ENCODE data around the gene CFAP90. TPM values are rescaled to one million over a fixed set of nuclear protein-coding genes. Genes with fewer than 3 reads are reported as not detected.

CFAP90 gene
- total and polyA plus RNA-seq, 12 donors, result 0.03 to 0.26 TPM; not detected in 10

DNA sequence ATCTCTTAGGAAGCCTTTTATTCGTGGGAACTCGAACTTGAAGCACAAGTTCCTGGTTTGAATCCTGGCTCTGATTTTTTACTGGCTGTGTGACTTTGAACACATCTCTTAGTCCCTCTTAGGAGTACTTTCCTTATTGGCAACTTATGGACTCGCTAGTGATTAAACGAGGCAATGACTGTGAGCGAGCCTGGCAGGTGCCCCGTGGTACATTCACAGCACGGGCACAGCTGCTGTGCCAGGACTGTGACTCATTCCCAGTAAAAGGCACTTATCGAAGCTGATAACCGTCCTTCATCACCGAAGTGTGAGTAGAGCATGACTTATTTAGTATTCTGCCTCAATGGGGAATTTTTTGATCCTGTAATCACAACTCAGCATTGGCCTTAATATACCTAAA is 22.7 kb downstream of the CFAP90 start:
- intact Hi-C loops (cut with DNase I), result no loop called here
- Histone ChIP-seq H3K27ac (no peak overlapping the region), H3K9me3 (no peaks in the 10 kb centered on the region), H3K27me3 (peaks cover 0 to 23% (median 9%) of the 10 kb centered on the region in 7 donors), H3K4me3 (no peak overlapping the region), H3K4me1 (peaks cover 0 to 9% (median 0%) of the 10 kb centered on the region in 9 donors), H3K36me3 (no peaks in the 10 kb centered on the region)
- peak; percentile 55 to 97 (median 90) for ATAC-seq
- 39 to 51% methylated on average over 10 of the region's 10 CpGs for WGBS, 2 donors
- TF ChIP-seq, protein P1, sequence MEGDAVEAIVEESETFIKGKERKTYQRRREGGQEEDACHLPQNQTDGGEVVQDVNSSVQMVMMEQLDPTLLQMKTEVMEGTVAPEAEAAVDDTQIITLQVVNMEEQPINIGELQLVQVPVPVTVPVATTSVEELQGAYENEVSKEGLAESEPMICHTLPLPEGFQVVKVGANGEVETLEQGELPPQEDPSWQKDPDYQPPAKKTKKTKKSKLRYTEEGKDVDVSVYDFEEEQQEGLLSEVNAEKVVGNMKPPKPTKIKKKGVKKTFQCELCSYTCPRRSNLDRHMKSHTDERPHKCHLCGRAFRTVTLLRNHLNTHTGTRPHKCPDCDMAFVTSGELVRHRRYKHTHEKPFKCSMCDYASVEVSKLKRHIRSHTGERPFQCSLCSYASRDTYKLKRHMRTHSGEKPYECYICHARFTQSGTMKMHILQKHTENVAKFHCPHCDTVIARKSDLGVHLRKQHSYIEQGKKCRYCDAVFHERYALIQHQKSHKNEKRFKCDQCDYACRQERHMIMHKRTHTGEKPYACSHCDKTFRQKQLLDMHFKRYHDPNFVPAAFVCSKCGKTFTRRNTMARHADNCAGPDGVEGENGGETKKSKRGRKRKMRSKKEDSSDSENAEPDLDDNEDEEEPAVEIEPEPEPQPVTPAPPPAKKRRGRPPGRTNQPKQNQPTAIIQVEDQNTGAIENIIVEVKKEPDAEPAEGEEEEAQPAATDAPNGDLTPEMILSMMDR (IDR thresholded peaks at IDR 0.05), result no peak
- peak; percentile 18 to 47 for DNase-seq

DNA sequence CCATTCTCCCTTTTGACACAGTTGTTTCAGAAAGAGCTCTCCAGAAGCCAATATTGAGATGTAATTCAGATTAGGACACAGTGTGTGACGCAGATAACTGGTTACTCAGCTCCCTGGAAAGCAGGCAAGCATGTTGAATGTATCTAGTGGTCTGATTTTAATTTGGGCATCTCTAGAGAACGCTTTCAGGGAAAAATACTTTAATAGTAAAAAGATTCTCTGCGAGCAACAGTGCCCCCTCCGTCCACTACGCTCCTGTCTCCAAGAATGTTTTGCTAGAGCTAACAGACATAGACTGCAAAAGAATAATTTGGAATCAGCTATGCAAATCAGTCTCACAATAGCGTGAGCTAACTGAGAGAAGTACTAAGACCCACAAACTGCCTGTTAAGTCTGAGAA is 23.3 kb downstream of the CFAP90 start:
- H3K27me3 ChIP-seq, result peaks cover 0 to 26% (median 9%) of the 10 kb centered on the region in 7 donors
- H3K27ac ChIP-seq, result no peak overlapping the region
- no peaks in the 10 kb centered on the region for H3K9me3 ChIP-seq
- peak in 1 of 8 donors; percentile 22 for ATAC-seq
- 62 to 73% methylated on average over 6 of the region's 6 CpGs for WGBS, 2 donors
- H3K36me3 ChIP-seq, result no peaks in the 10 kb centered on the region
- H3K4me3 ChIP-seq, result no peak overlapping the region
- intact Hi-C loops (cut with DNase I), result no loop called here
- DNase-seq, result no peak
- TF ChIP-seq, protein P1 (IDR thresholded peaks at IDR 0.05), result peak in 2 of 9 donors; percentile 14 to 29
- peaks cover 0 to 9% (median 0%) of the 10 kb centered on the region in 9 donors for H3K4me1 ChIP-seq

DNA sequence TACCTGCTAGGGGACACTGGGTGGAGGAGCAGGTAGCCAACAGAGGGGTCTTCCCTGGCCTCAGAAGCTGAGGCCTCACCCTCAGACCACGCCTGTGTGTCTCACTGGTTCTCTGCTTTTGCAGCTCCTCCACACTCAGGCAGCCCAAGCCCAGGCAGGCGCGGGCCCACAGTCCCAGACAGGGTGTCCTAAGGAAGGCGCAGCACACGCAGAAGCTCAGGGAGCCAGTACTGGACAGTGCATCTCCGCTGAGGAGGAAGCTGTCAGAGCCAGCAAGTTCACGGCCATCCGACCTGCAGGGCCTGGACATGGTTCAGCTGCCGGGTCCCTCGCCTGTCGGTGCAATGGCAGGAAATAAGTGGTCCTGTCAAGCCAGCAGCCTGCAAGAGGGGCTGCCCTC is 25.3 kb downstream of the CFAP90 start:
- H3K36me3 ChIP-seq, result no peaks in the 10 kb centered on the region
- H3K4me3 ChIP-seq, result no peak overlapping the region
- ATAC-seq (peak in 1 of 8 donors; percentile 55), DNase-seq (no peak)
- WGBS, 2 donors, result 81 to 86% methylated on average over 11 of the region's 11 CpGs
- no peaks in the 10 kb centered on the region for H3K9me3 ChIP-seq
- intact Hi-C loops (cut with DNase I), result no loop called here
- TF ChIP-seq, protein P1 (IDR thresholded peaks at IDR 0.05), result no peak
- no peak overlapping the region for H3K27ac ChIP-seq
- H3K4me1 ChIP-seq, result peaks cover 0 to 9% (median 0%) of the 10 kb centered on the region in 9 donors
- peaks cover 0 to 40% (median 7%) of the 10 kb centered on the region in 7 donors for H3K27me3 ChIP-seq

DNA sequence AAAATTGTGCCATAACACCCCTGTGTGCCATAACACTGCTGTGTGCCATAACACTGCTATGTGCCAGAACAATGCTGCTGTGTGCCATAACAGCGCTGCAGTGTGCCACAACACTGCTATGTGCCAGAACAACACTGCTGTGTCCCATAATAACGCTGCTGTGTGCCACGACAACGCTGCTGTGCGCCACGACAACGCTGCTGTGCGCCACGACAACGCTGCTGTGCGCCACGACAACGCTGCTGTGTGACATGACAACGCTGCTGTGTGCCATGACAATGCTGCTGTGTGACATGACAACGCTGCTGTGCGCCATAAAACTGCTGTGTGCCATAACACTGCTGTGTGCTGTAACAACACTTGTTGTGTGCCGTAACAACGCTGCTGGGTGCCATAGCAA is 25.9 kb downstream of the CFAP90 start:
- ATAC-seq (no peak), DNase-seq (no peak)
- no peaks in the 10 kb centered on the region for H3K9me3 ChIP-seq
- no peaks in the 10 kb centered on the region for H3K36me3 ChIP-seq
- intact Hi-C loops (cut with DNase I), result no loop called here
- peaks cover 0 to 9% (median 0%) of the 10 kb centered on the region in 9 donors for H3K4me1 ChIP-seq
- peaks cover 0 to 47% (median 8%) of the 10 kb centered on the region in 7 donors for H3K27me3 ChIP-seq
- TF ChIP-seq, protein P1 (IDR thresholded peaks at IDR 0.05), result no peak
- 92 to 95% methylated on average over 18 of the region's 18 CpGs for WGBS, 2 donors
- H3K4me3 ChIP-seq, result no peak overlapping the region
- no peak overlapping the region for H3K27ac ChIP-seq

All from heart right ventricle (tissue), 16 donors.